Glutamatergic neuron (in vitro differentiated cells): ENCODE data around the gene SLC6A19. TPM values are rescaled to one million over a fixed set of nuclear protein-coding genes. Genes with fewer than 3 reads are reported as not detected.

Source experiments
- DNase-seq: peaks from one replicate; pipeline ENCODE4 v3.0.0; 2022
- H3K27ac Mint-ChIP-seq: one replicate; pipeline ENCODE4 v1.8.0; 2020; ENCODE audit warnings: mild to moderate bottlenecking, mixed read lengths, inconsistent platforms; ENCODE audit not compliant: unreplicated experiment
- H3K27me3 Mint-ChIP-seq: one replicate; pipeline ENCODE4 v1.8.0; 2020; ENCODE audit warnings: mild to moderate bottlenecking, moderate library complexity, mixed read lengths, inconsistent platforms; ENCODE audit not compliant: unreplicated experiment
- H3K36me3 Mint-ChIP-seq: one replicate; pipeline ENCODE4 v1.8.0; 2020; ENCODE audit warnings: mild to moderate bottlenecking, mixed read lengths, inconsistent platforms; ENCODE audit not compliant: unreplicated experiment
- H3K4me1 Mint-ChIP-seq: one replicate; pipeline ENCODE4 v1.8.0; 2020; ENCODE audit warnings: mild to moderate bottlenecking, low read depth, mixed read lengths, inconsistent platforms; ENCODE audit not compliant: unreplicated experiment
- H3K4me3 Mint-ChIP-seq: one replicate; pipeline ENCODE4 v1.8.0; 2020; ENCODE audit warnings: mild to moderate bottlenecking, mixed read lengths, inconsistent platforms; ENCODE audit not compliant: unreplicated experiment
- H3K9me3 Mint-ChIP-seq: one replicate; pipeline ENCODE4 v1.8.0; 2020; ENCODE audit warnings: mild to moderate bottlenecking, moderate library complexity, mixed read lengths, inconsistent platforms; ENCODE audit not compliant: unreplicated experiment
- total RNA-seq: library from RNA; stranded (reverse); fragmentation: NEBNext Ultra II Directional; extraction: Animal tissue kit (Norgen Biotek cat#: 25700); gene quantifications from one replicate; pipeline ENCODE4 v1.2.1, GENCODE V29; 2021; ENCODE audit not compliant: unreplicated experiment
- TF ChIP-seq, protein P1 (sequence below): fragments of 200-600 bp; sonication (generic); IDR thresholded peaks from one replicate; pipeline ENCODE4 v1.5.0; 2021; ENCODE audit not compliant: partially characterized antibody, unreplicated experiment

The SLC6A19 gene
- total RNA-seq, 1 donor from 2014 or later: not detected

DNA sequence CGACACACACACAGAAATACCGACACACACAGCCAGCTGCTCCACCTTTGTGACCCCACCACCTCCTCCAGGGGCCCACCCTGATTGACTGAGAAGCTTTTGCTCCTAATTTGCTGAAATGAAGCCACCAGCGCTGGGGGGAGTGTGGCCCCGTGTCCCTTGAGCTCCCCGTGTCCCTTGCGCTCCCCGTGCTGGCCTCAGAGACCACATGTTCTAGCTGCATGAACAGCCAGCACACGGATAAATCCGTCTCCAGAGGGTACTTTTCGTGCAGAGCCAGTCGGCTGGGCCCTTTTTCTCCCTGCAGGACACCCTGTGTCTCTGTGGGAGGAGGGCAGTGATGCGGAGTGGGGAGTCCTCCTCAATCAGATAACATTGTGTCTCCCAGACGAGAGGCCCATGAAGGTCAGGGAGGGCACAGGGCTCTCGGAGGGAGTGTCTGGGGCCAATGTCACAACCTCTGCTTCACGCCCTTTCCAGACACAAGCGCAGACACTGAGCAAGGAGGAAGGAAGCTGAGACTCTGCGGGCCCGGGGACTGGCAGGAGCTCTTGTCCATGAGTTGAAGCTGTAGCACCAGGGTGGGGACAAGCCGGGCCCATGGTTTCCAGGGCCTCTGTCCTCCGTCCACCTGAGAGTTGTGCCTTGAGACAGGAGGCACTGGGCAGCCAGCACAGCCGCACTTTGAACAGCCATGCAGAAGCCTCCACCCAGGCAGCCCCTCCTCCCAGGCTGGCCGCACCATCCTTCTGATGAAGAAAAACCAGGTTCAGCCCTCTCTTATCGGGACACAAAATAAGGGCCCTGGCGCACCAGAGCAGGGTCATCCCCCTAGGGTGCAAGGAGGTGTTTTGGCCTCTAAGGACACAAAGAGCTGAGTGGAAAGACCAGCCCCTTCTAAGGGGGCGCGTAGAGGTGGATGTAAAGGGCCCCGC lies 36.4 kb upstream of the SLC6A19 start:
- peaks cover 14% of the 10 kb centered on the region for H3K27me3 Mint-ChIP-seq
- no peak overlapping the region for H3K27ac Mint-ChIP-seq
- TF ChIP-seq, protein P1, sequence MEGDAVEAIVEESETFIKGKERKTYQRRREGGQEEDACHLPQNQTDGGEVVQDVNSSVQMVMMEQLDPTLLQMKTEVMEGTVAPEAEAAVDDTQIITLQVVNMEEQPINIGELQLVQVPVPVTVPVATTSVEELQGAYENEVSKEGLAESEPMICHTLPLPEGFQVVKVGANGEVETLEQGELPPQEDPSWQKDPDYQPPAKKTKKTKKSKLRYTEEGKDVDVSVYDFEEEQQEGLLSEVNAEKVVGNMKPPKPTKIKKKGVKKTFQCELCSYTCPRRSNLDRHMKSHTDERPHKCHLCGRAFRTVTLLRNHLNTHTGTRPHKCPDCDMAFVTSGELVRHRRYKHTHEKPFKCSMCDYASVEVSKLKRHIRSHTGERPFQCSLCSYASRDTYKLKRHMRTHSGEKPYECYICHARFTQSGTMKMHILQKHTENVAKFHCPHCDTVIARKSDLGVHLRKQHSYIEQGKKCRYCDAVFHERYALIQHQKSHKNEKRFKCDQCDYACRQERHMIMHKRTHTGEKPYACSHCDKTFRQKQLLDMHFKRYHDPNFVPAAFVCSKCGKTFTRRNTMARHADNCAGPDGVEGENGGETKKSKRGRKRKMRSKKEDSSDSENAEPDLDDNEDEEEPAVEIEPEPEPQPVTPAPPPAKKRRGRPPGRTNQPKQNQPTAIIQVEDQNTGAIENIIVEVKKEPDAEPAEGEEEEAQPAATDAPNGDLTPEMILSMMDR: no peak

DNA sequence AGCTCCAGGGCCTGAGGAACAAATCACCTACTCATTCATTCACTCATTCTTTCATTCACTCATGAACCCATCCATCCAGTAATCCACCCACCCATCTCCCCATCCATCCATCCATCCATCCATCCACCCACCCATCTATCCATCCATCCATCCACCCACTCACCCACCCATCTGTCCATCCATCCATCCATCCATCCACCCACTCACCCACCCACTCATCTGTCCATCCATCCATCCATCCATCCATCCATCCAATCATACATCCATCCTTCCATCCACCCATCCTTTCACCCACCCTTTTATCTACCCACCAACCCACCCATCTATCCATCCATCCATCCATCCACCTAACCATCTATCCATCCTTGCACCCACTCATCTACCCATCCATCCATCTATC lies 35.5 kb upstream of the SLC6A19 start:
- TF ChIP-seq, protein P1: no peak
- DNase-seq: no peak
- no peak overlapping the region for H3K27ac Mint-ChIP-seq
- peaks cover 14% of the 10 kb centered on the region for H3K27me3 Mint-ChIP-seq
- peaks cover 3% of the 10 kb centered on the region for H3K36me3 Mint-ChIP-seq
- H3K4me1 Mint-ChIP-seq: peaks cover 9% of the 10 kb centered on the region
- H3K4me3 Mint-ChIP-seq: no peak overlapping the region
- peaks cover 14% of the 10 kb centered on the region for H3K9me3 Mint-ChIP-seq

More for the DNA sequence above, 36.4 kb upstream of the SLC6A19 start:
- H3K36me3 Mint-ChIP-seq: peaks cover 3% of the 10 kb centered on the region
- peaks cover 11% of the 10 kb centered on the region for H3K4me1 Mint-ChIP-seq
- peaks cover 14% of the 10 kb centered on the region for H3K9me3 Mint-ChIP-seq
- no peak overlapping the region for H3K4me3 Mint-ChIP-seq
- no peak for DNase-seq

DNA sequence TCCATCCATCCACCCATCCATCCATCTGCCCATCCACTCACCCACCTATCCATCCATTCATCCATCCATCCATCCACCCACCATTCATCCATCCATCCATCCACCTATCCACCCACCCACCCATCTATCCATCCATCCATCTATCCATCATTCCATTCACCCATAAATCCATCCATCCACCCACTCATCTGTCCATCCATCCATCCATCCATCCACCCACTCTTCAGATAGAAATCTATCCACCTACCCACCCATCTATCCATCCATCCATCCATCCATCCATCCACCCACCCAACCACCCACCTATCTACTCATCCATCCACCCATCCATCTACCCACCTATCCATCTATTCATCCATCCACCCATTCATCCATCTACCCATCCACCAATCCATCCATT lies 35.0 kb upstream of the SLC6A19 start:
- peaks cover 9% of the 10 kb centered on the region for H3K4me1 Mint-ChIP-seq
- peaks cover 3% of the 10 kb centered on the region for H3K36me3 Mint-ChIP-seq
- H3K27ac Mint-ChIP-seq: peak overlapping the region; percentile 33
- DNase-seq: no peak
- peaks cover 14% of the 10 kb centered on the region for H3K27me3 Mint-ChIP-seq
- H3K4me3 Mint-ChIP-seq: no peak overlapping the region
- TF ChIP-seq, protein P1: no peak
- H3K9me3 Mint-ChIP-seq: peaks cover 17% of the 10 kb centered on the region

DNA sequence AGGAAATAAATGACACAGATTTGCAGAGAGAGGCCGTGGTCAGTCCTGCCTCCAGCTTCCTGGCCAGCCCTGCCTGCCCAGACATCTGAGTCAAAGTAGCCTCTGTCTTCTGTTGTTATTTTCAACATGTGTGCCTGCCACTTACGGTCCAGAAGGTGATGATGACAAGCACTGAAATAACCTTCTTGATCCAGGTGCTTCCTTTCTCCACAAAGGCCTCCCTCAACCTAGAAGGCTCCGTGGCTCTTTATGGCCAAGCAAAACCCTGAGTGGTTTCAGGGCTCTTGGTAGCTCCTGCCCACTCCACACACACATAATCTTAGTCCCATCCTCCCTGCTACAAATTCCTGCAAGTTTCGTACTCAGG lies 34.1 kb upstream of the SLC6A19 start:
- H3K36me3 Mint-ChIP-seq: peaks cover 3% of the 10 kb centered on the region
- peaks cover 14% of the 10 kb centered on the region for H3K27me3 Mint-ChIP-seq
- DNase-seq: no peak
- no peak overlapping the region for H3K4me3 Mint-ChIP-seq
- peaks cover 9% of the 10 kb centered on the region for H3K4me1 Mint-ChIP-seq
- peaks cover 17% of the 10 kb centered on the region for H3K9me3 Mint-ChIP-seq
- TF ChIP-seq, protein P1: no peak
- no peak overlapping the region for H3K27ac Mint-ChIP-seq
